Camera-type eye (tissue), 1 donor: ENCODE data around the gene DNASE1L1. TPM values are rescaled to one million over a fixed set of nuclear protein-coding genes. Genes with fewer than 3 reads are reported as not detected.

Source experiments
- total RNA-seq: library from RNA; depleted of rRNA; stranded (reverse); fragments of >200 nt; gene quantifications from one replicate; pipeline ENCODE4 v1.2.3, GENCODE V29; 2014

DNASE1L1 gene, protein sequence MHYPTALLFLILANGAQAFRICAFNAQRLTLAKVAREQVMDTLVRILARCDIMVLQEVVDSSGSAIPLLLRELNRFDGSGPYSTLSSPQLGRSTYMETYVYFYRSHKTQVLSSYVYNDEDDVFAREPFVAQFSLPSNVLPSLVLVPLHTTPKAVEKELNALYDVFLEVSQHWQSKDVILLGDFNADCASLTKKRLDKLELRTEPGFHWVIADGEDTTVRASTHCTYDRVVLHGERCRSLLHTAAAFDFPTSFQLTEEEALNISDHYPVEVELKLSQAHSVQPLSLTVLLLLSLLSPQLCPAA
- total RNA-seq, result 17.3 TPM

DNA sequence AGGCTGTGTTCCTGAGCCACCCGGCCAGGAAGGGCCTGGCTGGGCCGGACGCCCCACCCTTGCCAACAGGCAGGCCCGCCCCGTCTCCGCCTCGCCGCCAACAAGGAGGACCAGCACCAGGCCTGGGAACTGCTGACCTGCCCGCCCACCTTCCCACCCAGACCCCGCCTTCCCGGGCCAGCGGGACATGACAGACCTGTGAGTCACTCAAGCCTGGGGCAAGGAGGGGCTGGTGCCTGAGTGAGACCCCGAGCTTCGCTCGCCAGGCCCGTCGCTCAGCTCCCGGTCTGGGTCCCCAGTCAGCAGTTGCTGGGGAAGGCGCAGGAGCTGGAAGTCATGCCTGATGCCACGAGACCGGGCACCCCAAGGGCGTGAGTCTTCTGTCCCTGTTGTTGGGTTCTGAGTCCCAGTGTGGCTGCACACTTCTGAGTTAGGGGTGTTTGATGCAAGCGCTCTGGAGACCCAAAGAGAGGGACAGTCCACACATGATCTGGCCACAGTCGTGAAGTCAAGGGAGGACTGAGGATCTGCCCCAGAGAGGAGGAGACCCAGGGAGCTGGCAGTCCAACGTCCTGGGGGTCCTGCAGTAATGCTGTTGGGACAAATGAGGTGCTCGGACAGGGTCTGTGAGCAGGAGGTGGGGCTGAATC, at the start of gene DNASE1L1:
Gene DNASE1L1, minus strand, starts transcription at position 33 of the 650 bp plus-strand sequence. CDS start 3,686 bp downstream, outside the sequence.

DNA sequence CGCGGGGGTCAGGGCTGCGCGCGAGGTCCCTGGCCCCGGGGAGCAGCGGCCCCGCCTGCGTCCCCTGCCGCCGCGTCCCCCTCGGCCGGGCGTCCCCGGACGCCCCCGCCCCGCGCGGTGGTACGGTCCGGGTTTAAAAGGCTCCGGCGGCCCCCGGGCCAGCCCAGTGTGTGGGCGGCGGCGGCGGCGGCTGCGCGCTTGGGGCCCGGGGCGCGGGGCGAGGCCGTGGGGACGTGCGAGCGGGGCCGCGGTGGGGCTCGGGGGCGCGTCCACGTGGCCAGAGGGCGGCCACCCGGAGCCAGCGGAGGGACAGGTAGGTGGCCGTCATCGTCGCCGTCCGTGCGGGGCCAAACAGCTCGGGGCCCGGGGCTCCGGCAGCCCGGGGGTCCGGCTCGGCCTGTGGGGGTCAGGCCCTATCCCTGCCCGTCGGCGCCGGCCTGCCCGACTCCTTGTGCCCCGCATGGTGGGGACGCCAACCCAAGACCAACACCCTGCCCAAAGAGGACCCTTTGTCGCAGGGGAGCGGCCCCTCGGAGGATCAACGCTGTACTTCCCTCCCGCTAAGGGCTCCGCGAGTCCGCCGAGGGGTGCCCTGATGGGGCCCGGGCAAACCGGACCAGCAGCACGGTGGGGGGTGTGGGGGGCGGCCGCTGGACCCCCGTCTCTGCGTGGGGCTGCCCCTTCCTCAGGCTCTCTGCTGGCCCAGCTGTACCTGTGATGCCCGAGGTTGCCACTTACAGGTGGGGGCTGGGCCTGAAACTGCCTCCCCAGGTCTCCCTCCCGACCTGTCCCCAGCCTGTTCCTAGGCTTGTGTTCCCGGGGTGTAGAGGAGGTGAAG, 49.3 kb upstream of the DNASE1L1 start, which contains the start of gene PLXNA3:
Gene PLXNA3, plus strand, starts transcription at position 166 of the 838 bp plus-strand sequence. CDS start 1,903 bp downstream, outside the sequence.

DNA sequence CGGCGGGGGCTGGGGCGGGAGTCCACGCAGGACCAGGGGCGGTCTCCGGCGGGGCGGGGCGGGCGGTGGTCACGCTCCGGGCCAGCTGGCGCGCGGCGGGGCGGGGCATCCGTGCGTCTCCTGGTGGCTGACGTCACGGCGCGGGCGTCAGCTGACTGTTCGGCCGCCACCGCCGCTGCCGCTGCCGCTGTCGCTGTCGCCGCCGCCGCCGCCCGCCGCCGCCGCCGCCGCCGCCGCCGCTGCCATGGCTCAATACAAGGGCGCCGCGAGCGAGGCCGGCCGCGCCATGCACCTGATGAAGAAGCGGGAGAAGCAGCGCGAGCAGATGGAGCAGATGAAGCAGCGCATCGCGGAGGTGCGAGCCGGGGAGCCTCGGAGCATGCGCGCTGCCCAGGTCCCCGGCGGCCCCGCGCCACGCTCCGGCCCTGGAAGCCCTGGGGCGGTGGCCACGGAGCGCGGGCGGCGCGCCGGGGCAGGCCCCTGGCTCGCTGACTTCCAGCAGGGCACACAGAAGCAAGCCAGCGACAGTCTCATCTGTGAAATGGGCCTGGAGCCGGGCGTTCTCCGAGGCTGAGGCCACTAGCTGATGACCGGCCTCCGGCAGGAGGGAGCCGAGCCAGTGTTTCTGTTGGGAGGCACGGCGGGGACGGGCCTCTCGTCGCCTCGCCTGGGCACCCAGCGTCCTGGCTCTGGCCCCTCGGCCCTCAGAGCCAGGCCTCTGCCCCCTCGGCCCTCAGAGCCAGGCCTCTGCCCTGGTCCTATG, 35.1 kb upstream of the DNASE1L1 start, which contains the start of gene FAM50A:
Gene FAM50A, plus strand, starts transcription at position 150 of the 763 bp plus-strand sequence. Its CDS starts 95 bp downstream, at position 245.

DNA sequence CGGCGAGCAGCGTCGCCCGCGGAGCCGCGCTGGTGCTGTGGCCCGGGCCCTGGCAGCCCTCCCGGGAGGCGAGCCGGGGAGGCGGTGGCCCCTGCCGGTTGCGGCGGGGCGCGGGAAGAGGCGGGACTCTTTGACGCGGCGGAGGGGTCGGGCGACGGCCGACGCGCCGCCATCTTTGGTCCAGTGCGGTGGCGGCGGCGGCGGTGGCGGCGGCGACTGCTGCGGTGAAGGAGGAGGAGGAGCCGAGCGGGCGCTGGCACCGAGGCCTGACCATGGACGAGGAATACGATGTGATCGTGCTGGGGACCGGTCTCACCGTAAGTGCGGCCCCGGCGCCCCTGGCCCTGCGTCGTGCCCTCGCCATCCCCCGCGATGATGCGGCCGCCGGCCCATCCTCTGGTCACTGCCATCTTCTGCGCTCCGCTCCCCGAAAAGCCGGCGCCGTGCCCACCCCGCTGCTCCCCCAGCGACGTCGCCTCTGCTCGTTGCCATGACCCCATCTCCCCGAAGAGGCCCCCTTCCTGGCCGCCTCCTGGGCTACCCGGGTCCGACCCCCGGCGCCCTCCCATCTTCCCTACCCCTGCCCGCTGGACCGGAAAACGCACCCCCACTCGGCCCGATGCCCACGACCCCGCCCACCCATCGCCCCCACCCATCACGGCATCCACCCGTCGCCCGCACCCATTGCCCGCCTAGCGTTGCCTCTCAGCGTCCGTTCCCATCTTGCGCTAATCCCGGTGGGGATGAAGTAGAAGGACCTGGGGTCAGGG, 28.1 kb upstream of the DNASE1L1 start, which contains the start of gene GDI1:
Gene GDI1, plus strand, starts transcription at position 172 of the 770 bp plus-strand sequence. Its CDS starts 101 bp downstream, at position 273.

DNA sequence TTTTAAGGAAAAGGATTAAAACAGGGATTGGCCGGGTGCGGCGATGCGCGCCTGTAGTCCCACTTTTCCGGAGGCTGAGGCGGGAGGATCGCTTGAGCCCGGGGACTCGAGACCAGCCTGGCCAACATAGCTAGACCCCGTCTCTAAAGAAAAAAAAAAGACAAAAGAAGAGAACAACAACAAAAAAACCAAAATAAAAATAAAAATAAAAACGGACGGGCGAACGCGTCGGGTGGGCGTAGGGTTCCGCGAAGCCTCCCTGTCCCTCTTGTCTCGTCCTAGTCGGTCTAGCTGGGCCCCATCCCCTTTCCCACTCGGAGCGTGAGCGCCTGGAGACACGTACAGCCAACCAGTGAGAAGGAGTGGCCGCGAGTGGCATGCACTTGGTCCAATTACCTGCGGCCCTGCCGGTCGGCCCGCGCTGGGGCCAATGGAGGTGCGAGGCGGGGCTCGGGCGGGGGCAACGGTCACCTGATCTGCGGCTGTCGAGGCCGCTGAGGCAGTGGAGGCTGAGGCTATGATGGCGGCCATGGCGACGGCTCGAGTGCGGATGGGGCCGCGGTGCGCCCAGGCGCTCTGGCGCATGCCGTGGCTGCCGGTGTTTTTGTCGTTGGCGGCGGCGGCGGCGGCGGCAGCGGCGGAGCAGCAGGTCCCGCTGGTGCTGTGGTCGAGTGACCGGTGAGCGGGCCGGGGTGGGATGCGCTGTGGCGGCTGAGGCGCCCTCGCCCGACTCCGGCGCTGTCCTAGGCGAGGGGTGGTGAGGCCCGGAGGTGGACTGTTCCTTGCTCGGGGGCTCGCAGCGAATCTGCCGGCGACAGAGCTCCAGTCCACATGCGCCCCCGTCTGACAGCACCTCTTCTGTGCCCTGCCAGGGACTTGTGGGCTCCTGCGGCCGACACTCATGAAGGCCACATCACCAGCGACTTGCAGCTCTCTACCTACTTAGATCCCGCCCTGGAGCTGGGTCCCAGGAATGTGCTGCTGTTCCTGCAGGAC, 19.4 kb upstream of the DNASE1L1 start, which contains the start of gene ATP6AP1:
Gene ATP6AP1, plus strand, starts transcription at position 502 of the 996 bp plus-strand sequence. Its CDS starts 16 bp downstream, at position 518.

GRCh38 chrX:154397888-154398667, 11.0 kb downstream of the DNASE1L1 start, which contains the start of gene RPL10:
TSS of gene RPL10 (plus strand) at chrX:154398377. CDS start at chrX:154398520, 143 bp downstream.

GRCh38 chrX:154378799-154379568, 30.1 kb downstream of the DNASE1L1 start, which contains the start of gene EMD:
TSS of gene EMD (plus strand) at chrX:154379295. CDS start at chrX:154379485, 190 bp downstream.

DNA sequence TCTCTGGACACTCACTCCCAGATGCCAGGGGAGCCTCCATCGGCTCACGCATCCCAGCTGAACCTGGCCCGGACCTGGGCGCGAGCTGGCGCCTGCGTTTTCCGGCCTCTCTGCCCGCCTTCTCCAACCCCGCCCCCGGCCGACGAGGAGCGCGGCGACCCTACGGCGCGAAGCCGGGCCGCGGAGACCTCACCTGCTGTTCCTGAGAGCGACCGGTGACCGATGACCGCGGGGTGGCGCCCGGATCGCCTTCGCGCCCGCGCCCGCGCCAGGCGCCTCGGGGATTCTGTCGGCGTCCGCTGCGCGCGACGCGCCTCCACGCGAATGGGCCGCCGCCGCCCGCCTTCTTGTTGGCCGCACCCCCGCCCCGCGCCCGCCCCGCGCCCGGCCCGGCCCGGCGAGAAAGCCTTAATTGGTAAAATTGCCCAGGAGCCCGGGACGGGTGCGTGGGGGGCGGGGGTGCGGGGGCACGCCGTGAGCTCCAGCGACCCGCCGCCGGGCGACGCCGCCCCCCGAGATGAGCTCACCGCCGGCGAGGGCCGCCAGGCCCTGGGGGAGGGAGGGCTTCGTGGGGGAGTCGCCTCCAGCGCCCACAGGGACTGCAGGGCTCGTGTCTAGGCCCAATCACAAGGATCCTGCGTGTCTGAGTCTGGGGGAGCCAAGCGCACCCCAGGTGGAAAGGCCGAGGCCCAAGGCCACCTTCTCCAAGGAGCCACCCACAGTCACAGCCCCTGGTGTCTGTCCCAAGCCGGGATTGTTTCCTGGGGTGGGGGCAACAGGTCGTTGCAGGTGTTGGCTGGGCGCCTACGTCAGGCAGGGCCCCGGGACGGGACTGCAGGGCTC, 34.5 kb downstream of the DNASE1L1 start, which contains the start of gene FLNA:
Gene FLNA, minus strand, starts transcription at position 322 of the 843 bp plus-strand sequence. CDS start 3,389 bp downstream, outside the sequence.

Other genes starting within 250 kb of the DNASE1L1 start
- 19.4 TPM for gene OPN1MW, start 226.7 kb downstream of the DNASE1L1 start, total RNA-seq
- gene OPN1MW2, start 189.5 kb downstream of the DNASE1L1 start, total RNA-seq, result not detected
- gene OPN1MW3, start 151.7 kb downstream of the DNASE1L1 start, total RNA-seq, result not detected
- gene TEX28, start 114.1 kb downstream of the DNASE1L1 start, total RNA-seq, result not detected
- gene TKTL1, start 113.5 kb downstream of the DNASE1L1 start, total RNA-seq, result 2.3 TPM
- 469 TPM for gene FLNA, start 34.6 kb downstream of the DNASE1L1 start, total RNA-seq
- 23.0 TPM for gene EMD, start 30.0 kb downstream of the DNASE1L1 start, total RNA-seq
- gene RPL10, start 10.9 kb downstream of the DNASE1L1 start, total RNA-seq, result 5,669 TPM
- 26.3 TPM for gene TAFAZZIN, start 2.3 kb upstream of the DNASE1L1 start, total RNA-seq
- gene ATP6AP1, start 19.4 kb upstream of the DNASE1L1 start, total RNA-seq, result 94.4 TPM
- 190 TPM for gene GDI1, start 27.9 kb upstream of the DNASE1L1 start, total RNA-seq
- gene FAM50A, start 34.9 kb upstream of the DNASE1L1 start, total RNA-seq, result 37.8 TPM
- gene PLXNA3, start 49.0 kb upstream of the DNASE1L1 start, total RNA-seq, result 31.2 TPM
- 20.0 TPM for gene LAGE3, start 70.0 kb upstream of the DNASE1L1 start, total RNA-seq
- gene UBL4A, start 77.4 kb upstream of the DNASE1L1 start, total RNA-seq, result 30.8 TPM
- 14.2 TPM for gene SLC10A3, start 81.4 kb upstream of the DNASE1L1 start, total RNA-seq
- 24.8 TPM for gene FAM3A, start 107.0 kb upstream of the DNASE1L1 start, total RNA-seq
- gene G6PD, start 137.6 kb upstream of the DNASE1L1 start, total RNA-seq, result 33.1 TPM
- 13.2 TPM for gene IKBKG, start 138.4 kb upstream of the DNASE1L1 start, total RNA-seq
- gene CTAG1A, start 175.9 kb upstream of the DNASE1L1 start, total RNA-seq, result not detected
- not detected for gene CTAG1B, start 210.0 kb upstream of the DNASE1L1 start, total RNA-seq
- gene CTAG2, start 244.3 kb upstream of the DNASE1L1 start, total RNA-seq, result not detected